Activated naive CD8-positive, alpha-beta T cell treated with anti-CD3 and anti-CD28 coated beads, Interleukin-2, amount 10 ng/mL, durations not matched to agents 7 days and 5 days (primary cell): ENCODE measurements around the gene HHLA2. TPM values are rescaled to one million over a fixed set of nuclear protein-coding genes. Genes with fewer than 3 reads are reported as not detected.
A peak's percentile ranks its signal among the peaks of the same experiment; 100 is the strongest.
"Not testable (repeated sequence)": the region's sequence is repeated elsewhere in the genome, so short reads cannot be mapped to it uniquely, and the experiment has no call there.

ENCODE experiments used
- ATAC-seq: fragments of 150-1000 bp; cut with Tn5 transposase; one replicate; pipeline ENCODE4 v1.10.0; 2021; ENCODE audit warnings: low read depth, moderate library complexity
- POLR2A ChIA-PET: fragments of 350-600 bp; sonication (Branson Sonifier 250); formaldehyde crosslinking; loops from one replicate; lab custom pipeline; 2021; ENCODE audit warnings: antibody characterized with exemption; lab: Charles Lee
- DNase-seq: peaks from one replicate; pipeline ENCODE4 v3.0.0; 2021
- H3K27ac Mint-ChIP-seq: one replicate; pipeline ENCODE4 v1.8.0; 2022; ENCODE audit warnings: mild to moderate bottlenecking, mixed read lengths
- H3K27me3 Mint-ChIP-seq: one replicate; pipeline ENCODE4 v1.8.0; 2022; ENCODE audit warnings: mild to moderate bottlenecking, moderate library complexity, mixed read lengths
- H3K36me3 Mint-ChIP-seq: one replicate; pipeline ENCODE4 v1.8.0; 2021; ENCODE audit warnings: mild to moderate bottlenecking, mixed read lengths
- H3K4me1 Mint-ChIP-seq: one replicate; pipeline ENCODE4 v1.8.0; 2021; ENCODE audit warnings: mixed read lengths
- H3K4me3 Mint-ChIP-seq: one replicate; pipeline ENCODE4 v1.8.0; 2022; ENCODE audit warnings: mild to moderate bottlenecking, moderate library complexity, mixed read lengths
- H3K9me3 Mint-ChIP-seq: one replicate; pipeline ENCODE4 v1.8.0; 2021; ENCODE audit warnings: mixed read lengths
- total RNA-seq, 2 experiments: library from RNA; stranded (reverse); gene quantifications; one replicate each; pipeline ENCODE4 v1.2.3, GENCODE V29; 2021

Gene HHLA2
- total RNA-seq, 2 experiments from 2014 or later, result 3.9 to 4.0 TPM

- H3K9me3 Mint-ChIP-seq, result peaks cover 17% of the 10 kb centered on the region
- peaks cover 24% of the 10 kb centered on the region for H3K36me3 Mint-ChIP-seq
- POLR2A ChIA-PET, result no interaction called here
- ATAC-seq (no peak), DNase-seq (no peak)
- peaks cover 15% of the 10 kb centered on the region for H3K4me1 Mint-ChIP-seq
- H3K27ac Mint-ChIP-seq, result no peak overlapping the region
- H3K27me3 Mint-ChIP-seq, result no peaks in the 10 kb centered on the region
- peak overlapping the region; percentile 12 for H3K4me3 Mint-ChIP-seq
These were observed 11.2 kb upstream of the HHLA2 start for GRCh38 chr3:108285176-108285575.

- H3K4me1 Mint-ChIP-seq, result peaks cover 26% of the 10 kb centered on the region
- ATAC-seq (no peak), DNase-seq (no peak)
- H3K36me3 Mint-ChIP-seq, result peaks cover 34% of the 10 kb centered on the region
- POLR2A ChIA-PET, result no interaction called here
- H3K27me3 Mint-ChIP-seq, result no peaks in the 10 kb centered on the region
- H3K27ac Mint-ChIP-seq, result no peak overlapping the region
- no peak overlapping the region for H3K4me3 Mint-ChIP-seq
- H3K9me3 Mint-ChIP-seq, result peaks cover 20% of the 10 kb centered on the region
These were observed 9.2 kb upstream of the HHLA2 start for GRCh38 chr3:108287146-108287545.

GRCh38 chr3:108288193-108288592 is 8.2 kb upstream of the HHLA2 start:
- H3K27ac Mint-ChIP-seq, H3K4me3 Mint-ChIP-seq, H3K27me3 Mint-ChIP-seq, ATAC-seq, DNase-seq, POLR2A ChIA-PET: not testable (repeated sequence)
- peaks cover 35% of the 10 kb centered on the region for H3K4me1 Mint-ChIP-seq
- peaks cover 18% of the 10 kb centered on the region for H3K9me3 Mint-ChIP-seq
- peaks cover 31% of the 10 kb centered on the region for H3K36me3 Mint-ChIP-seq

- DNase-seq (no peak), ATAC-seq (no peak)
- Mint-ChIP-seq H3K36me3 (peaks cover 29% of the 10 kb centered on the region), H3K4me3 (no peak overlapping the region), H3K27ac (no peak overlapping the region), H3K27me3 (no peaks in the 10 kb centered on the region), H3K9me3 (peaks cover 18% of the 10 kb centered on the region), H3K4me1 (peaks cover 43% of the 10 kb centered on the region)
- POLR2A ChIA-PET, result no interaction called here
These were observed 7.2 kb upstream of the HHLA2 start for GRCh38 chr3:108289159-108289558.

GRCh38 chr3:108292450-108292849 is 3.9 kb upstream of the HHLA2 start:
- Mint-ChIP-seq H3K9me3 (peaks cover 12% of the 10 kb centered on the region), H3K4me3 (peak overlapping the region; percentile 60), H3K27ac (peak overlapping the region; percentile 85), H3K4me1 (peaks cover 57% of the 10 kb centered on the region), H3K27me3 (no peaks in the 10 kb centered on the region), H3K36me3 (peaks cover 25% of the 10 kb centered on the region)
- DNase-seq (no peak), ATAC-seq (peak; percentile 2)
- POLR2A ChIA-PET, result interaction anchor here (0.8 to 6.6 kb wide), 4 partner anchors 10 to 139 kb away, joined by 3 to 59 read pairs (median 6); partner anchors contain the start of gene IFT57

GRCh38 chr3:108292905-108293328 is 3.4 kb upstream of the HHLA2 start:
- no peaks in the 10 kb centered on the region for H3K27me3 Mint-ChIP-seq
- peaks cover 57% of the 10 kb centered on the region for H3K4me1 Mint-ChIP-seq
- peak overlapping the region; percentile 60 for H3K4me3 Mint-ChIP-seq
- ATAC-seq, result peak; percentile 89
- POLR2A ChIA-PET, result interaction anchor here (0.7 to 6.6 kb wide), 10 partner anchors 9 to 166 kb away, joined by 3 to 59 read pairs (median 4); partner anchors contain the start of gene IFT57
- H3K9me3 Mint-ChIP-seq, result peaks cover 12% of the 10 kb centered on the region
- DNase-seq, result no peak
- peak overlapping the region; percentile 85 for H3K27ac Mint-ChIP-seq
- H3K36me3 Mint-ChIP-seq, result peaks cover 25% of the 10 kb centered on the region

GRCh38 chr3:108293858-108294257 is 2.5 kb upstream of the HHLA2 start:
- peak overlapping the region; percentile 60 for H3K4me3 Mint-ChIP-seq
- H3K36me3 Mint-ChIP-seq, result peaks cover 23% of the 10 kb centered on the region
- DNase-seq (no peak), ATAC-seq (peak; percentile 63)
- H3K4me1 Mint-ChIP-seq, result peaks cover 60% of the 10 kb centered on the region
- H3K9me3 Mint-ChIP-seq, result peaks cover 10% of the 10 kb centered on the region
- H3K27me3 Mint-ChIP-seq, result no peaks in the 10 kb centered on the region
- POLR2A ChIA-PET, result interaction anchor here (0.6 to 6.6 kb wide), 9 partner anchors 8 to 167 kb away, joined by 3 to 59 read pairs (median 4); partner anchors contain the start of gene IFT57
- peak overlapping the region; percentile 85 for H3K27ac Mint-ChIP-seq

GRCh38 chr3:108295421-108296175 is 750 bp upstream of the HHLA2 start:
- DNase-seq, result no peak
- peak overlapping the region; percentile 69 for H3K27ac Mint-ChIP-seq
- peak overlapping the region; percentile 5 for H3K4me3 Mint-ChIP-seq
- POLR2A ChIA-PET, result interaction anchor here (0.8 to 6.6 kb wide), 2 partner anchors 73 to 107 kb away, joined by 3 to 59 read pairs; partner anchors contain the start of gene IFT57
- H3K36me3 Mint-ChIP-seq, result peaks cover 20% of the 10 kb centered on the region
- no peaks in the 10 kb centered on the region for H3K27me3 Mint-ChIP-seq
- peaks cover 75% of the 10 kb centered on the region for H3K4me1 Mint-ChIP-seq
- H3K9me3 Mint-ChIP-seq, result peaks cover 10% of the 10 kb centered on the region
- no peak for ATAC-seq

GRCh38 chr3:108297647-108298046 is 1.3 kb downstream of the HHLA2 start:
- DNase-seq (no peak), ATAC-seq (no peak)
- no peak overlapping the region for H3K27ac Mint-ChIP-seq
- POLR2A ChIA-PET, result interaction anchor here (6.6 kb wide), 1 partner anchor 75 kb away, joined by 59 read pairs; the partner anchor contains the start of gene IFT57
- peaks cover 6% of the 10 kb centered on the region for H3K36me3 Mint-ChIP-seq
- H3K4me3 Mint-ChIP-seq, result peak overlapping the region; percentile 6
- no peaks in the 10 kb centered on the region for H3K9me3 Mint-ChIP-seq
- peaks cover 77% of the 10 kb centered on the region for H3K4me1 Mint-ChIP-seq
- no peaks in the 10 kb centered on the region for H3K27me3 Mint-ChIP-seq

GRCh38 chr3:108298056-108298455 is 1.7 kb downstream of the HHLA2 start:
- DNase-seq (no peak), ATAC-seq (no peak)
- Mint-ChIP-seq H3K4me3 (peak overlapping the region; percentile 6), H3K4me1 (peaks cover 75% of the 10 kb centered on the region), H3K9me3 (no peaks in the 10 kb centered on the region), H3K27me3 (no peaks in the 10 kb centered on the region), H3K36me3 (peaks cover 6% of the 10 kb centered on the region), H3K27ac (no peak overlapping the region)
- POLR2A ChIA-PET, result interaction anchor here (1.1 to 6.6 kb wide), 2 partner anchors 75 to 105 kb away, joined by 4 to 59 read pairs; partner anchors contain the start of gene IFT57

GRCh38 chr3:108300103-108300849 is 3.9 kb downstream of the HHLA2 start:
- POLR2A ChIA-PET, result interaction anchor here (0.7 to 3.8 kb wide), 5 partner anchors 28 to 173 kb away, joined by 4 to 39 read pairs (median 6); partner anchors contain the start of gene IFT57
- no peaks in the 10 kb centered on the region for H3K27me3 Mint-ChIP-seq
- H3K9me3 Mint-ChIP-seq, result no peaks in the 10 kb centered on the region
- peak overlapping the region; percentile 52 for H3K4me3 Mint-ChIP-seq
- ATAC-seq (peak; percentile 83), DNase-seq (no peak)
- H3K36me3 Mint-ChIP-seq, result peaks cover 17% of the 10 kb centered on the region
- peak overlapping the region; percentile 97 for H3K27ac Mint-ChIP-seq
- H3K4me1 Mint-ChIP-seq, result peaks cover 65% of the 10 kb centered on the region

GRCh38 chr3:108301695-108302404 is 5.5 kb downstream of the HHLA2 start:
- Mint-ChIP-seq H3K27ac (peak overlapping the region; percentile 97), H3K36me3 (peaks cover 15% of the 10 kb centered on the region), H3K4me1 (peaks cover 61% of the 10 kb centered on the region), H3K27me3 (no peaks in the 10 kb centered on the region), H3K4me3 (peak overlapping the region; percentile 79), H3K9me3 (no peaks in the 10 kb centered on the region)
- DNase-seq (no peak), ATAC-seq (peak; percentile 78)
- POLR2A ChIA-PET, result interaction anchor here (1.4 to 3.8 kb wide), 3 partner anchors 9 to 175 kb away, joined by 6 to 39 read pairs (median 9); partner anchors contain the start of gene IFT57
